ENCODE data around the gene SLC7A4.
"Not testable (repeated sequence)": the region's sequence is repeated elsewhere in the genome, so short reads cannot be mapped to it uniquely, and the experiment has no call there.

The SLC7A4 gene

DNA sequence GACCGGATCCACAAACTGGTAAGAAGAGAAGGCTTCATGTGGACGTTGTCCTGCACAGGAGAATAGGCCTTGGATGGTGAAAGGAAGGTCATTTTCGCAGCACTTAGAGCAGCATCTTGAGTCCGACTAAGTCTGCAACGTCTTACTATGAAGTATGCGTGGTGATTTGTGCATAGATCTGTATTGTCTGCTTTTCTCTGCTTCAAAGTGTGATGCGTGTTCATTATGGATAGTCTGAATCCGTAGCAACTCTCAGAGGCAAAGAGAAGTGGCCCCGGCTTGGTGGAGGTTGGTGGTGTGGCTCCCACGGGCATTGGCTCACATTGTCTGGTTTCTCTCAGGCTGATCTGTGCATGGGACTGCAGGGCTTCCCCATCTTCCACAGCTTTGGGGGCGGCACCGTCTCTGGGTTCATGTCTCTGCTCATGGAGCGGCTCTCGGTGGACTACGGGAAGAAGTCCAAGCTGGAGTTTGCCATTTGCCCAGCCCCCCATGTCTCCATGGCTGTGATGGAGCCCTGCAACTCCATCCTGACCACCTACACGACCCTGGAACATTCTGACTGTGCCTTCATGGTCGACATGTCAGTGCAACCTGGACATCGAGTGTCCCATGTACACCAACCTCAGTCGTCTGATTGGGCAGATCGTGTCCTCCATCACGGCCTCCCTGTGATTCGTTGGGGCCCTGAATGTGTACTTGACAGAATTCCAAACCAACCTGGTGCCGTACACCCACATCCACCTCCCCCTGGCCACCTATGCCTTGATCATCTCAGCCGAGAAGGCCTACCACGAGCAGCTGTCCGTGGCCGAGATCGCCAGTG lies 34.9 kb upstream of the SLC7A4 start:
- no peak for DNase-seq
- in situ Hi-C loops (cut with HindIII; ENCODE audit: low pct_ligation_motif_present, low pct_unique_long_range_greater_than_20kb, low sequenced_read_pairs), result no loop called here

DNA sequence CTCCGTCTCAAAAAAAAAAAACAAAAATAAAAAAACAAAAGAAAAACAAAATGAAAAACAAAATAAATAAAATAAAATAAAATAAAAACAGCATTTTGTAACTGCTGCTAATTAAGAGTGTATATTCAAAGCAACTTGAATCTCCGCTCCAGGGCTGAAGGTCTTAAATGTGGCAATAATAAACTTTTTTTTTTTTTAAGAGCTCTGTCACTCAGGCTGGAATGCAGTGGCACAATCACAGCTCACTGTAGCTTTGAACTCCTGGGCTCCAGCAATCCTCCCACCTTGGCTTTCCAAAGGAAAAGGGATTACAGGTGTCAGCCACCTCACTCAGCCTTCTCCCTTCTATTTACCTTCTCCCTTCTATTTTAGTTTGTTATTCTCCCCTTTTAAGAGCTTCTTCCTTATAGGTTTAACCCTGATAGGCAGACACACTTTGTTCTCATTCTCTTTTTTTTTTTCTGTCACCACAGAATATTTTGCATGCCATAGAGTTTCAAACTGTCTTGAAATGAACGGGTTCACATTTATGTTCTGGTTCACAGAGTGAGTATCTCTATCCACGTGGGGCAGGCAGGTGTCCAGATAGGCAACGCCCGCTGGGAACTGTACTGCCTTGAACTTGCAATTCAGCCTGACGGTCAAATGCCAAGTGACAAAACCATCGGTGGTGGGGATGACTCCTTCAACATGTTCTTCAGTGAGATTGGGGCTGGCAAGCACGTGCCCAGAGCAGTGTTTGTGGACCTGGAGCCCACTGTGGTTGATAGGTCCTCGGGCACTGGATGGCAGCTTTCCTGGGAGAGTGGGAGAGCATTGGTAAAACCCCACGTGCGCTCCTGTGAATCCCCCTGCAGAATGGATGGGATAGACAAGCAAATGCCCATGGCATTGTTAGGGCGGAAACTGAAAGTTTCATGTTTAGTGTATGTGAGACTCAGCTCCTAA lies 32.8 kb upstream of the SLC7A4 start:
- no peak for DNase-seq

DNA sequence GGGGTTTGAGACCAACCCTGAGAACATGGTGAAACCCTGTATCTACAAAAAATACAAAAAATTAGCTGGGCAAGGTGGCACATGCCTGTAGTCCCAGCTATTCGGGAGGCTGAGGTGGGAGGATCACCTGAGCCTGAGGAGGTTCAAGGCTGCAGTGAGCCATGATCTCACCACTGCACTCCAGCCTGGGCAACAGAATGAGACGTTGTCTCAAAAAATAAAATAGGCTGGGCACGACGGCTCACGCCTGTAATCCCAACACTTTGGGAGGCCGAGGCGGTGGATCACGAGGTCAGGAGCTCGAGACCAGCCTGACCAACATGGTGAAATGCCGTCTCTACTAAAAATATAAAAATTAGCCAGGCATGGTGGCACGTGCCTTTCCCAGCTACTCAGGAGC lies 32.1 kb upstream of the SLC7A4 start:
- DNase-seq; in situ Hi-C loops (cut with HindIII; ENCODE audit: low pct_ligation_motif_present, low pct_unique_long_range_greater_than_20kb, low sequenced_read_pairs): not testable (repeated sequence)

More for the DNA sequence above, 32.8 kb upstream of the SLC7A4 start:
- in situ Hi-C loops (cut with HindIII; ENCODE audit: low pct_ligation_motif_present, low pct_unique_long_range_greater_than_20kb, low sequenced_read_pairs), result no loop called here

DNA sequence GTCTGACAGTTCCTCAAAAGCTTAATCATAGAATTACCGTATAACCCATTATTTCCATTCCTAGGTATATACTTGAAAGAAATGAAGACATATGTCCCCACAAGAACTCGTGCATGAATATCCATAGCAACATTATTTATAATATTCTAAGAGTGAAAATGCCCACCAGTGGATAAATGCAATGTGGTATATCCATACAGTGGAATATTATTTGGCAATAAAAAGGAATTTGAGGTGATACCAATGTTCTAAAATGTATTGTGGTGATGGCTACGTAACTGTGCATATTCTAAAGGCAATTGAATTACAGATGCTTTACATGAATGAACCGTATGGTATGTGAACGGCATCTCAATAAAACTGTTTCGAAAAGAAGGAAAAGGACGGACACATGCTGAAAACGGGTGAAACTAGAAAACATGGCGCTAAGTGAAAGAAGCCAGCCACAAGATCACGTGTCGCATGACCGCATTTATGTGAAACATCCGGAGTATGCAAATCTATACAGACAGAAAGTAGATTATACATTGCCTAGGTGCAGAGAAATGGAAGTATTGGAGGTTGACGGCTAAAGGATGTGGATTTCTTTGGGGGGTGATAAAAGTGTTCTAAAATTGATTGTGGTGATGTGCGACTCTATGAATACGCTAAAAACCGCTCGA lies 29.4 kb upstream of the SLC7A4 start:
- DNase-seq; in situ Hi-C loops (cut with HindIII; ENCODE audit: low pct_ligation_motif_present, low pct_unique_long_range_greater_than_20kb, low sequenced_read_pairs): not testable (repeated sequence)

DNA sequence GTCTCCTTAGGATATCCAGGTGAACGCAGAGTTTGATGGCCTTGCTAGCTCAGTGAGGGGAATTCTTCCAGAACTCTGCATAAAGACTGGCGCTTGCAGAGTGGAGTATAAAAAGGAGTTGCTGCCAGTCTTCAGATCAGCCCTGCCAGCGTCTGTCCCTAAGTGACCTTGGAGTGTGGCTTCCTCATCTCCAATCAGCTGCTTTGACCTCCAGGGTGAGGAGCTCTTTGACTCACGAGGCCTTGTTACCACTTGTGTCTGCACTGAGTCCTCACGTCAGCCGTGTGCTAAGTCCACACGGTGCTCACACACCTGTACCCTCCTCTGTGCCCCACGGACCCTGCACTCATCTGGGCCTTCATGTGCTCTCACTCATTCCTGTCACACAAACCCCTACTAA lies 28.0 kb upstream of the SLC7A4 start:
- in situ Hi-C loops (cut with HindIII; ENCODE audit: low pct_ligation_motif_present, low pct_unique_long_range_greater_than_20kb, low sequenced_read_pairs); DNase-seq: not testable (repeated sequence)

DNA sequence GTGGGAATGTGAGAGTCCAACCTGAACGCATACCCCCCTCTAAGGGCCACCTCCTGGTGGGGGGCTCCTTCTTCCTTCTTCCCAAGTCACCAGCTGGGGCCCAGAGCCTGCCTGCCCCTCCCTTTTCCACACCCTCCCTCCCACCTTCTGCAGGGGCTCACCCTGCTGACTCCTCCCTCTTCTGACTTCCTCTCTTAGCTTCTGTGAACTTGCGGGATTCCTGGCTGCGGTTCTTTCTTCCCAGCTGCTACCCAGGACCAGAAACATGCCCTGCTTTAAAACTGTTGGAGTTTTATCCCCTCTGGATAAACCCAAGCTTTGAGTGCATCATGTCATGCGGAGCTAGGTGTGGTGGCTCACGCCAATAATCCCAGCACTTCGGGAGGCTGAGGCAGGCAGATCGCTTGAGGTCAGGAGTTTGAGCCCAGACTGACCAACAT lies 23.5 kb upstream of the SLC7A4 start:
- in situ Hi-C loops (cut with HindIII; ENCODE audit: low pct_ligation_motif_present, low pct_unique_long_range_greater_than_20kb, low sequenced_read_pairs), result no loop called here
- no peak for DNase-seq

DNA sequence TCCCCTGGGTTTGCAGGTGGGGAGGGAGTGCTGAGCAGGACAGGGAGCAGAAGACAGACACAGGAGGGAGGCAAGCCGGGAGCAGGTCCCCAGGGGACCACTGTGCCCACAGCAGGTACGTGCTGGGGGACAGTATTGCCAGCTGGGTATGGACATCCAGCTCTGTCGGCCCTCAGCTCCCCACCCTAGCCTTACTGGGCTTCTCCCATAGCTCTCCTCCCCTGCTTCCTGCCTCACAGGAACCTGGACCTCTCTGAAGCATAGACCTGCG lies 23.1 kb upstream of the SLC7A4 start:
- in situ Hi-C loops (cut with HindIII; ENCODE audit: low pct_ligation_motif_present, low pct_unique_long_range_greater_than_20kb, low sequenced_read_pairs), result no loop called here
- no peak for DNase-seq

DNA sequence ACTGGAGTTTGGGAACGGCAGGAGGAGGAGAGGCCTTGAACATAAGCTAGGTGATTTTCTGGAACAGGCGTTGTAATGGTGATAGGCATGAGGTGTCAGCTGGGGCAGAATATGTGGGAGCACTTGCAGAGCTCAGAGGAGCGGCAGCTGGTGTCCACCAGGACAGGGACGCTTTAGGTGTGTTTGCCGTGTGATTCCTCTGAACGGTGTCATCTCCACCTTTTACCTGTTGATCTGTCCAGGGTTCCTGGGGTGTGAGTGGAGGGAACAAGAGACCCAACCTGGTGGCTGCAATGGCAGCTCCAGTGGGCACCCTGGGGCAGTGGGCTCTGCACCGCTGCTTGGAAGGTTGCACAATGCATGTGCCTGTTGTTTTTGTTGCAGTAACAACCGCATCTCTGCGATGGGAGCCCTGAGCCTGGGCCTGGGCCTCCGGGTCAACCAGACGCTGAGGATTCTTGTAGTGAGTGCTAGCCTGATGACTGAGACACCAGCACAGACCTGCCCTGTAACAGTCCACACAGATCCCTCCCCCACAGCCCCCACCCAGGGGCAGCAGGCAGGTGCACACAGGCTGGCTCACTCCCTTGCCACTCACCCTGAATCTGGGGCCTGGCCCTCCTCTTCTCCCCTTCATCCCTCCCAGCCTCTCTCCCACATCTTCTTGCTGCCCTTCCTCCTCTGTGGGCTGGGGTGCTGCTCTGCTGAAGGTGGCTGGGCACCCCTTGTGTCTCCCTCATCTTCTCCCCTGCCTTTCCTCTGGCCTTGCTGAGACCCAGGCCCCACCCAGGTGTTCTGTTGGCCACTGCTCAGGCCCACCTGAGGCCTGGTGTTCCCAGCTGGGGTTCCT lies 22.6 kb upstream of the SLC7A4 start:
- DNase-seq, result no peak
- in situ Hi-C loops (cut with HindIII; ENCODE audit: low pct_ligation_motif_present, low pct_unique_long_range_greater_than_20kb, low sequenced_read_pairs), result no loop called here

DNA sequence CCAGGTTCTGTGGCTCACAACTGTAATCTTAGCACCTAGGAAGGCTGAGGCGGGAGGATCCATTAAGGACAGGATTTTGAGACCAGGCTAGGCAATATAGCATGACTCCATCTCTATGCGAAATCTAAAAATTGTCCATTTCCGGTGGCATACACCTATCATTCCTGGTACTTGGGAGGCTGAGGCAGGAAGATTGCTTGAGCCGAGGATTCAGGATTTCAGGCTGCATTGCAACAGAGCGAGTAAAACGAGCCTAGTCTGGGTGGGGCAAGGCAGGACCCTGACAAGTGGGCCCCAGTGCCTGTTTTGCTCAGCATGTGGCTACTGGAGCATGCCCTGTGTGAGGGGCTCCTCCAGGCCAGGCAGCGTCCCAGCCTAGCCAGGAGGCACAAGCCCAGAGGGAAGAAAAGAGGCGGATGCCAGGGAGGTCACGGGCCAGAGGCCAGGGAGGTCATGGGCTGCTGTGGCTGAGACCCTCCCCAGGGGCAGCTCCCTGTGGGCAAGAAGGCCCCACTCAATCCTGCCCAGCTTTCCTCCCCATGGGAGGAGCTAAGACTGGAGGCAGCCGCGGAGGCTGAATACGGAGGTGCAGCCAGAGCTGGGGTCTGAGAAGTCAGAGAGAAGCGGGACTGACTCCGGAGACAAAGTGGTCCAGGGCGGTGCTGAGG lies 21.8 kb upstream of the SLC7A4 start:
- no peak for DNase-seq
- in situ Hi-C loops (cut with HindIII; ENCODE audit: low pct_ligation_motif_present, low pct_unique_long_range_greater_than_20kb, low sequenced_read_pairs), result no loop called here

DNA sequence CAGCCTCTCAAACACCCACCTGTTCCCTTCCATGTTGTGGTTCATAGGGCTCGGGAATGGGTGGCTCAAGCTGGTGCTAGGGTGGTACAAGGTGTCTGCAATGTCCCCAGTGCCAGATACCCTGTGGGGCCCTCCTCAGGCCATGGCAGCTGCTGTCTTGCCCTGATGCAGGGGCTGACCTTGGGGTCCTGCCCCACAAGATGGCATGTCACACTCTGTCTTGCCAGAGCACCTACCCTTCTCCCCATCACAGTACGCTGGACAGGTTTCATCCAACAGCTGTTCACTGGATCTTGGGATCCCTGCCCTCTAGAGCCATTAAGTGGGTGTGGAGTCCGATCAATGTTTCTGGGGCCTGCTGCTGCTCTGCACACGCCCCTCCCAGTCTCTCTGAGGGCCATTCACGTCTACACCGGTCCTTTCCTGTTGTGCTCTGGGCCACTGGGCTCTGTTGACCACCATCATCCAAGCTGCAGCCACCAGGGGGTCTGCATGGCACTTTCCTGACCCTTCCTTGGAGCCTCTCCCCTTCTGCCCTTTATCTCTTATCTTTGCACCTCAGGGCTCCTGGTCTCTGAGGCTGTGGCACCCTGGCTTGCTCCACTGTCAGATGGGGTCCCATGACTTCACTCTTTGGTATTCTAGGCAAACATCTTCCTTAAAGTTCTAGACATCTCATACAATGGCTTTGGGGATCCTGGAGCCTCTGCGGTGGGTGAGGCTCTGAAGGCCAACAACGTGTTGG lies 20.5 kb upstream of the SLC7A4 start:
- no peak for DNase-seq
- in situ Hi-C loops (cut with HindIII; ENCODE audit: low pct_ligation_motif_present, low pct_unique_long_range_greater_than_20kb, low sequenced_read_pairs), result no loop called here

DNA sequence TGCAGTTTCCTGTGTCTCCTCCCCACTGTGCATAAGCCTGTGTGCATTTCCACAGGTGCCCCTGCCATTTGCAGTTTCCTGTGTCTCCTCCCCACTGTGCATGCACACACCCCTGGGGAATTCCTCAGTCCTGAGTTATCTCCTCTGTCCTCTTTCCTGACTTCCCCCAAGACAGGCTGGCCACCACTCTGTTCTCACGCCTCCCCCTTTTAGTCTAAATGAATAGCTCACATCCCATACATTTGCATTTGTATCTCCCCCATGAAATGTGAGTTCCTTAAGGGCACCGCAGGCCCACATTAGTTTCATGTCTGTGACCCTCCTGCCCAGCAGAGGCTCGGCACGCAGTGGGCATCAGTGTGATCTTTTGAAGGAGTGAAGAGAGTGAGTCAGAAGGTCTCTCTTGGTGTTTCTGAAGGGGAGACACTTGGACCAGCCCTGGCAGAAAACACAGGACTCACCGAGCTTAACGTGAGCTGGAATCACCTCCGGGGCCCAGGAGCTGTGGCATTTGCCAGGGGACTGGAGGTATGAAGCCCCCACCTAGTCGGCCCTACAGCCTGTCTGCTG lies 19.6 kb upstream of the SLC7A4 start:
- no peak for DNase-seq
- in situ Hi-C loops (cut with HindIII; ENCODE audit: low pct_ligation_motif_present, low pct_unique_long_range_greater_than_20kb, low sequenced_read_pairs), result no loop called here

DNA sequence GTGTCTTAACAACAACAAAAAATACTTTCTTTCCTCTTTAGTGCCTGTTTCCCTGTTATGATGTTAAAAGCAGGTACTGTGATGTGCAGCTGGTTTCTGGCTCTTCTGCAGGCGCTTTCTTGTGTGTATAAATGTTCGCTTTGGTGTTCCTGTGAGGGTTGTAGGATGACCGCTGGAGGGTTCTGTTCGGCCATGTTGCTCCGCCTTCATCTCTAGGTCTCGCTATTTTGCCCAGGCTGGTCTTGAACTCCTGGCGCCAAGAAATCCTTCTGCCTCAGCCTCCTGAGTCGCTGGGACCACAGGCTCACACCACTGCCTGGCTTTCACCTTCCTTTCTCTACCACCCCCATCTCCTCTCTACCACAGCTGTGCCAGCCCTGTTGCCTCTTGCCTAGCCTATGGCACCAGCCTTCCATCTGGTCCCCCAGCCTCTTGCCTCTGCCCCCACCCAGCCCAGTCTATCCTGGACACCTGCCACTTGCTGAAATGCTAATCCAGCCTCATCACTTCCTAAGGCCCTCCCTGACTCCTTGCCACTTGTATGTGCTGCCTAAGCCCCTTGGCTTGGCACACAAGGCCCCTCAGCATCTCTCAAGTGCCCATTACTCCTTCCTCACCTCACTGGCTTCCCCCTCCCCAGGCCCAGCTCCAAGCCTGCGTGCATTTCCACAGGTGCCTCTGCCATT lies 18.9 kb upstream of the SLC7A4 start:
- in situ Hi-C loops (cut with HindIII; ENCODE audit: low pct_ligation_motif_present, low pct_unique_long_range_greater_than_20kb, low sequenced_read_pairs), result no loop called here
- no peak for DNase-seq

DNA sequence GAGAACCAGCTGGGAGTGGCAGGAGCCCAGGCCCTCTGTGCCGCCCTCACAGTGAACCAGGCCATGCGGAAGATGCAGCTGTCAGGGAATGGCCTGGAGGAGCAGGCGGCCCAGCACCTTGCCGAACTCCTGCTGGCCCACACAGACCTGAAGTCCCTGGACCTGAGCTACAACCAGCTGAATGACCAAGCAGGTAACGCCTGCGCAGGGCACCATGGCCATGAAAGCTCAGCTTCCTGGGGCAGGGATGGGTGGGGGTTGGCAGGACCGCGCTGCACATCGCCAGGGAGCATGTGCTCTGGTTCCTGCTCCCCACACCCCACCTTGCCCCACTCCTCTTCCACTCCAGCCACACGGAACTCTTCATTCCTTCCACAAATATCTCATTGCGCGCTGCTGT lies 16.6 kb upstream of the SLC7A4 start:
- DNase-seq; in situ Hi-C loops (cut with HindIII; ENCODE audit: low pct_ligation_motif_present, low pct_unique_long_range_greater_than_20kb, low sequenced_read_pairs): not testable (repeated sequence)

DNA sequence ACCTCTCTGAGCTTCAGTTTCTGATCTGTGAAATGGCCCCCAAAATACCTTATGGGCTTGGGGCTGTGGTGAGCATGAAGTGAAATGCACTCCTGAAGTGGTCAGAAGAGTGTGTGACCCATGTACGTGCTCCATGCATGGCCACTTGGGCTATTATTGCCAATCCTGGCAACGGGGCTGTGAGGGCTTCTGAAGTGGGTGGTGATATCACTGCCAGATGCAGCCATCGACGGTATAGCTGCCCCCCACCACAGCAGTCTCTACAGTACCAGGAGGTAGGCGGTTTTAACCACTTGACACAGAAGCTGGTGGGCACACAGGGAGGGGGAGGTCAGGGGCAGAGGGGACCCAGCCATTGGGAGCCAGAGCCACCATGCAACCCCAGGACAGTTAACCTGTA lies 16.1 kb upstream of the SLC7A4 start:
- DNase-seq; in situ Hi-C loops (cut with HindIII; ENCODE audit: low pct_ligation_motif_present, low pct_unique_long_range_greater_than_20kb, low sequenced_read_pairs): not testable (repeated sequence)

DNA sequence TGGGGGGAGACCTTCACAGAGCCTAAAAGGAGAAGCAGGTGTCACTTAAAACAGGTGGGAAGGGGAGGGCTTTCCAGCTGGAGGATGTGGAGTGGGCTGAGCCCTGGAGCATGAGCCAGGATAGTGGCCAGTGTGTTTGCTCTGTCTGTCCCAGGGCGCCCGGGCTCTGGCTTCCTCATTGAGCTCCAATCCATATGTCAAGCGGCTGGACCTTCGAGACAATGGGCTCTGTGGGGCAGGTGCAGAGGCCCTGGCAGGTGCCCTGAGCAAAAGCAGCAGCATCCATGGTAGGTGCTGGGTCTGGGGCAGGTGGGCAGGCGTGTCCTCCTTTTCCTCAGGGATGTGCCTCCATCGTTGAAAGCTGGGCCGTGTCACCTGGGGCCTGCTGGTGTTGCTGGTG lies 15.4 kb upstream of the SLC7A4 start:
- in situ Hi-C loops (cut with HindIII; ENCODE audit: low pct_ligation_motif_present, low pct_unique_long_range_greater_than_20kb, low sequenced_read_pairs), result no loop called here
- DNase-seq, result no peak

DNA sequence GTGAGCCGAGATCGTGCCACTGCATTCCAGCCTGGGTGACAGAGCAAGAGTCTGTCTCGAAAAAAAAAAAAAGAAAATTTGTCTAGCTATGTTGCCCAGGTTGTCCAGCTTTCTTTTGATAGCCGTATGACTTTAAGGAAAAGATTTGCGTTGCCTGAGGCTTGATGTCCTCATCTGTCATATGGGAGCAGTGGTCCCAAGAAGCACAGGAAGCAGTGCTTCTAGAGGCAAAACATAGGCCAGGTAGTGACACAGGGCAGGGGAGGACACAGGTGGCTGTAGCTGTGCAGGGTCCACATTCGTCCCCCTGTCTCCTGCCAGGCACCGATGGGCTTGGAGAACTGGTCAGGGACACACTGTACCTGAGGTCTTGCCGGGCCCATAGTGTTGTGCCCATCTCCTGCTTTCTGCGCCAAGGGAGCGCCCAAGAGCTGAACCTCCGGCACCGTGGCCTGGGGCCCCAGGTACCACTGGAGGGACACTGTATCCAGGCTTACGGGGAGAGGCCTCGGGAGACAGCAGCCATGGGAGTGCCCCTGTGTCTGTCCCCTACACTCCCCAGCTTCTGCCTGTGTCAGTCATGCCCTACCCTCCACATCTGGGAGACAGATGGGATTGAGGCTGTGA lies 14.8 kb upstream of the SLC7A4 start:
- in situ Hi-C loops (cut with HindIII; ENCODE audit: low pct_ligation_motif_present, low pct_unique_long_range_greater_than_20kb, low sequenced_read_pairs), result no loop called here
- no peak for DNase-seq
